HG03432 (cell line): Measurements from ENCODE around the gene XRN1.
"Not testable (repeated sequence)": the region's sequence is repeated elsewhere in the genome, so short reads cannot be mapped to it uniquely, and the experiment has no call there.

Experiments used
- ATAC-seq: cut with Tn5 transposase; IDR thresholded peaks from one replicate; pipeline ENCODE4 v1.9.1; 2021; ENCODE audit warnings: mild to moderate bottlenecking, moderate library complexity; ENCODE audit not compliant: unreplicated experiment

The XRN1 gene

GRCh38 chr3:142439499-142440220 lies 8.2 kb downstream of the XRN1 start:
- ATAC-seq, result not testable (repeated sequence)

- ATAC-seq, result not testable (repeated sequence)
These were observed 9.7 kb downstream of the XRN1 start for GRCh38 chr3:142438096-142438495.

GRCh38 chr3:142436951-142437585 lies 10.8 kb downstream of the XRN1 start:
- no peak for ATAC-seq

GRCh38 chr3:142434503-142434902 lies 13.3 kb downstream of the XRN1 start:
- no peak for ATAC-seq

GRCh38 chr3:142433110-142433509 lies 14.7 kb downstream of the XRN1 start:
- ATAC-seq, result no peak

- ATAC-seq, result no peak
These were observed 18.3 kb downstream of the XRN1 start for GRCh38 chr3:142429582-142429981.

- no peak for ATAC-seq
These were observed 23.1 kb downstream of the XRN1 start for GRCh38 chr3:142424754-142425153.

GRCh38 chr3:142418926-142419592 lies 28.8 kb downstream of the XRN1 start:
- ATAC-seq, result no peak

GRCh38 chr3:142417302-142417701 lies 30.5 kb downstream of the XRN1 start:
- no peak for ATAC-seq

GRCh38 chr3:142400537-142400936 lies 47.3 kb downstream of the XRN1 start:
- ATAC-seq, result not testable (repeated sequence)

GRCh38 chr3:142394921-142395622 lies 52.8 kb downstream of the XRN1 start:
- no peak for ATAC-seq

- ATAC-seq, result no peak
These were observed 62.8 kb downstream of the XRN1 start for GRCh38 chr3:142385078-142385477.

GRCh38 chr3:142374687-142375086 lies 73.2 kb downstream of the XRN1 start:
- ATAC-seq, result no peak

GRCh38 chr3:142369576-142369975 lies 78.3 kb downstream of the XRN1 start:
- ATAC-seq, result not testable (repeated sequence)

GRCh38 chr3:142366434-142366833 lies 81.4 kb downstream of the XRN1 start:
- no peak for ATAC-seq

GRCh38 chr3:142363936-142364467 lies 83.8 kb downstream of the XRN1 start:
- ATAC-seq, result no peak

GRCh38 chr3:142363433-142363832 lies 84.4 kb downstream of the XRN1 start:
- not testable (repeated sequence) for ATAC-seq

GRCh38 chr3:142359367-142359766 lies 88.5 kb downstream of the XRN1 start:
- no peak for ATAC-seq

GRCh38 chr3:142356818-142357217 lies 91.0 kb downstream of the XRN1 start:
- peak; percentile 65 for ATAC-seq

- peak; percentile 65 for ATAC-seq
These were observed 92.1 kb downstream of the XRN1 start for GRCh38 chr3:142355692-142356091.

GRCh38 chr3:142354076-142354475 lies 93.8 kb downstream of the XRN1 start:
- no peak for ATAC-seq
